GM12873 (cell line): ENCODE results near the gene PHKA1.

Experiments
- TF ChIP-seq, protein P1 (sequence below): IDR thresholded peaks from 2 replicates; pipeline ENCODE4 v1.5.1; 2012; ENCODE audit warnings: low read depth, mild to moderate bottlenecking, moderate library complexity, low read length, control low read depth; ENCODE audit not compliant: insufficient read depth; ENCODE audit errors: missing control alignments

Gene PHKA1

DNA sequence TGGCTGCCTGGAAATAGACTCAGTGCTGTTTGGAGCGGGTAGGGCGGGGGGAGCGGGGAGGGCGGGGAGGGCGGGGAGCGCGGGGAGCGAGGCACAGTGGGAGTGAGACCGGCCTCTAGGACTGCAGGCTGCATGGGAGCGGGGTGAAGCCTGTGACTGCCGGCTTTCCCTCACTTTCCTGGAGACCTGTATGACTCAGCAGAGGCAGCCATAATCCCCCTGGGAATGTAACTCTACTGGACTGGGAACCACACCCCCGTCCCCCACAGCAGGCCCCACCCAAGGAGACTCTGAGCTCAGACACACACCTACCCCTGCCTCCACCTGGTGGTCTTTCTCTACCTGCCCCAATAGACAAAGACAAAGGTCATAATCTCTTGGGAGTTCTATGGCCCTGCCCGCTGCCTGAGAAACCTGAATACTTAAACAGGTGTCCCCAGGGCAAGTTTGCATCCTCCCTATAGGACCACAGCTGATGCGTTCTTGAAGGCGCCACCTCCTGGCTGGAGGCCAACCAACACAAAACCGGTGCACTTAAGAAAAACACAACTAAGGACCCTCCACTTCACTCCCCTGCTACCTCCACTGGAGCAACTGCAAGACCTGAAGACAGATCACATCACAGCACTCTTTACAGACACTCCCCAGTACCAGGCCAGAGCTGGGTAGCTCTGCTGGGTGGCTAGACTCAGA is 159.5 kb downstream of the PHKA1 start:
- TF ChIP-seq, protein P1, sequence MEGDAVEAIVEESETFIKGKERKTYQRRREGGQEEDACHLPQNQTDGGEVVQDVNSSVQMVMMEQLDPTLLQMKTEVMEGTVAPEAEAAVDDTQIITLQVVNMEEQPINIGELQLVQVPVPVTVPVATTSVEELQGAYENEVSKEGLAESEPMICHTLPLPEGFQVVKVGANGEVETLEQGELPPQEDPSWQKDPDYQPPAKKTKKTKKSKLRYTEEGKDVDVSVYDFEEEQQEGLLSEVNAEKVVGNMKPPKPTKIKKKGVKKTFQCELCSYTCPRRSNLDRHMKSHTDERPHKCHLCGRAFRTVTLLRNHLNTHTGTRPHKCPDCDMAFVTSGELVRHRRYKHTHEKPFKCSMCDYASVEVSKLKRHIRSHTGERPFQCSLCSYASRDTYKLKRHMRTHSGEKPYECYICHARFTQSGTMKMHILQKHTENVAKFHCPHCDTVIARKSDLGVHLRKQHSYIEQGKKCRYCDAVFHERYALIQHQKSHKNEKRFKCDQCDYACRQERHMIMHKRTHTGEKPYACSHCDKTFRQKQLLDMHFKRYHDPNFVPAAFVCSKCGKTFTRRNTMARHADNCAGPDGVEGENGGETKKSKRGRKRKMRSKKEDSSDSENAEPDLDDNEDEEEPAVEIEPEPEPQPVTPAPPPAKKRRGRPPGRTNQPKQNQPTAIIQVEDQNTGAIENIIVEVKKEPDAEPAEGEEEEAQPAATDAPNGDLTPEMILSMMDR: peak; percentile 18

DNA sequence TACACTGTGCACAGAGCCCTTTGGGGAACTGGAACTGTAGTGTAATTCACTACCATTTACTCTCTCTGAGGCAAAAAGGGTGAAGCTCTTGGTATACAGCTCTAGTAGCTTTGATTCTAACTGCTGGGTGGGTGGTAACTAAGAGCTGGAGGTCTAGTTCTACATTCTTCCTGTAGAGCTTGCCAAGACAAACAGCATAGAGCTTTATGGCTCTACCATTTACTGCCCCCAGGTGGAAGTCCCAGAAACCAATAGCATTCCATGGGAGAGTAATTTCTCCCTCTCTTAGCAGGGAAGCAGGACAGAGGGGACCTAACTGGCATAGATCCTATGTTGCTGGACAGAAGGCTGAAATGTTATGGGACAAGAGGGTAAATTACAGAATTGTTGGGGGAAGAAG is 168.1 kb downstream of the PHKA1 start:
- TF ChIP-seq, protein P1: no peak

DNA sequence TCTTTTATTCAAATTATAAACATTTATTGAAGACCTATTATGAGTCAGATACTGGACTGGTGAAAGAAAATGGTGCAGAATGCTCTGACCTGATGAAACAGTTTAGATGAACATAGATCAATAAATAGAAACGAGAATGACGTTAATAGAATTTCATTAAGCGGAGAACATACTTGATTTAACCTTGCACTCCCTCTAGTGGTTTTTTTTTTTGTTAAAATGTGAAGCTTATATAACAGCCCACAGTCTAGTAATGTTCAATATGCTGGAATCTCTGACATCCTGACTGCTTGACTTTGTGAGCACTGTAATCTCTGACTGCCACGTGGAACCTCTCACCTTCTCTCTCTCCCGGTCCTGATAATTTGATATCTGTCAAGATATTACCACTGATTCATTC is 173.8 kb downstream of the PHKA1 start:
- TF ChIP-seq, protein P1: peak; percentile 31

DNA sequence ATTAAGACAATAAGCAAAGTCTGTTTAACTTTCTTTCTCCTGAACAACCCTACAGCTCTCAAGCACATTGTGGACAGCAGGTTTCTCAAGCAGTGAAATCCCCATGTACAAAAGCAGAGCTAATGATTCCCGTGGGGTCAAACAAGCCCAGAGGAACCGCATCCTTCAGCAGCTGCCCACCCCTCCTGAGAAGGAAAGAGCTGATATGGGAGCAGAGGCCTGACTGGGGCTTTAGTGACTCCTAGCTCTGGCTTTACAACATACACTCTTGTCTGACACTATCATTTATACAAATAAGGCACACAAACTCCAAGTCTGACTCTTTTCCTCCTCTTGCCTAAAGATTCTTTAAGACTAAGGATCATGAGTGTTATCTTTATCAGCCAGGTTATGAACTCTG is 174.3 kb downstream of the PHKA1 start:
- TF ChIP-seq, protein P1: no peak

DNA sequence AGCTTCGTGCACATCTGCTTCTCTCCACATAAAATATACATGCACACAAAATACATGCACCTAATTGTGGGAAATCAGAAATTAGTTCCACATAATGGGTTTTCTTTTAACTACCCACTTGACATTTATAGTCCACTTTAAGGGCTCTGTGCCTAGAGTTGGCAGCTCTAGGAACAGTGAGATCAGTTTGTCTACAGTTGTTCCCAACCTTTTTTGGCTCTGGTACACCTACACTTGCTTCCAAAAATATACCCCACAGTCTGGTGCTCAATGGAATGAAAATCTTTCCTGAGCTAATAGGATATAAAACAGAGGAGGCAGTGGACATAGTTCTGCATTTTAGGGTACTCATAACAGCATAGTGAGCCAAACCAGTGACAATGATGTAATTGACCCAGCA is 177.6 kb downstream of the PHKA1 start:
- TF ChIP-seq, protein P1: no peak

DNA sequence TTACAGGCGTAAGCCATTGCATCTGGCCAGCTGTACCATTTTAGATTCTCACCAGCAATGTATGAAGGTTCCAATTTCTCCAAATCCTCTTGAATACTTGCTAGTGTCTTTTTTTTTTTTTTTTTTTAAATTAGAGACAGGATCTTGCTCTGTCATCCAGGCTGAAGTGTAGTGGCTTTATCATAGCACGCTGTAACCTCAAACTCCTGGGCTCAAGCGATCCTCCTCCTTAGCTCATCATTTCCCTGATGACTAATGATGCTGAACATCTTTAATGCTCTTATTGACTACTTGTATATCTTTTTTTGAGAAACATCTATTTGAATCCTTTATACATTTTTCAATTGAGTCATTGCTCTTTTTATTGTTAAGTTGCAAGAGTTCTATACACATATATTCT is 181.7 kb downstream of the PHKA1 start:
- TF ChIP-seq, protein P1: no peak
